GM23338 (cell line): ENCODE results near the gene ZBTB42. TPM values are rescaled to one million over a fixed set of nuclear protein-coding genes. Genes with fewer than 3 reads are reported as not detected.

Source experiments
- ATAC-seq: fragments of 200-7000 bp; cut with Tn5 transposase; 3 replicates; pipeline ENCODE4 v1.9.1; 2020
- DNase-seq: peaks from one replicate; pipeline ENCODE4 v3.0.0-alpha.2; 2015; ENCODE audit warnings: low spot score
- H2AFZ ChIP-seq: fragments of 200-600 bp; sonication (generic); 2 replicates; pipeline ENCODE4 v1.8.0; 2016; ENCODE audit warnings: antibody characterized with exemption, mild to moderate bottlenecking, moderate library complexity
- H3F3A ChIP-seq: fragments of 200-600 bp; sonication (generic); replicated peaks from 2 replicates; pipeline ENCODE4 v1.8.0; 2017; ENCODE audit warnings: antibody characterized with exemption, mixed run types, low read depth
- H3K27ac ChIP-seq: fragments of 200-600 bp; sonication (generic); 2 replicates; pipeline ENCODE4 v1.6.1; 2016; ENCODE audit warnings: low read depth
- H3K27me3 ChIP-seq: fragments of 200-600 bp; sonication (generic); 2 replicates; pipeline ENCODE4 v1.8.0; 2016; ENCODE audit warnings: mild to moderate bottlenecking, mixed run types, moderate library complexity; ENCODE audit not compliant: insufficient read depth
- H3K36me3 ChIP-seq: fragments of 200-600 bp; sonication (generic); 2 replicates; pipeline ENCODE4 v1.8.0; 2016; ENCODE audit warnings: mild to moderate bottlenecking; ENCODE audit not compliant: insufficient read depth
- H3K4me1 ChIP-seq: fragments of 200-600 bp; sonication (generic); 2 replicates; pipeline ENCODE4 v1.8.0; 2016; ENCODE audit warnings: mild to moderate bottlenecking, moderate library complexity; ENCODE audit not compliant: insufficient read depth
- H3K4me2 ChIP-seq: fragments of 200-600 bp; sonication (generic); 2 replicates; pipeline ENCODE4 v1.7.1; 2017; ENCODE audit warnings: mixed run types
- H3K4me3 ChIP-seq: fragments of 200-600 bp; sonication (generic); 2 replicates; pipeline ENCODE4 v1.6.1; 2016; ENCODE audit warnings: mixed run types
- H3K79me2 ChIP-seq: fragments of 200-600 bp; sonication (generic); replicated peaks from 2 replicates; pipeline ENCODE4 v1.8.0; 2017; ENCODE audit warnings: mild to moderate bottlenecking; ENCODE audit not compliant: insufficient read depth
- H3K9me2 ChIP-seq: fragments of 200-600 bp; sonication (generic); 2 replicates; pipeline ENCODE4 v1.8.0; 2017; ENCODE audit not compliant: insufficient read depth
- H4K20me1 ChIP-seq: fragments of 200-600 bp; sonication (generic); replicated peaks from 2 replicates; pipeline ENCODE4 v1.8.0; 2017; ENCODE audit warnings: mild to moderate bottlenecking; ENCODE audit not compliant: insufficient read depth
- H3K27ac Mint-ChIP-seq: 2 replicates; pipeline ENCODE4 v1.8.0; 2020; ENCODE audit warnings: inconsistent platforms, mild to moderate bottlenecking, moderate library complexity, mixed read lengths
- H3K27me3 Mint-ChIP-seq: 3 replicates; pipeline ENCODE4 v1.8.0; 2022; ENCODE audit warnings: low read depth, mild to moderate bottlenecking, moderate library complexity, mixed read lengths, inconsistent platforms; ENCODE audit not compliant: insufficient read depth, poor library complexity
- H3K36me3 Mint-ChIP-seq: 3 replicates; pipeline ENCODE4 v1.8.0; 2021; ENCODE audit warnings: low read depth, mild to moderate bottlenecking, inconsistent platforms, moderate library complexity, mixed read lengths
- H3K4me1 Mint-ChIP-seq: 3 replicates; pipeline ENCODE4 v1.8.0; 2020; ENCODE audit warnings: mild to moderate bottlenecking, inconsistent platforms, mixed read lengths
- H3K4me3 Mint-ChIP-seq: 3 replicates; pipeline ENCODE4 v1.8.0; 2021; ENCODE audit warnings: moderate library complexity, mild to moderate bottlenecking, inconsistent platforms, mixed read lengths
- H3K9me3 Mint-ChIP-seq: 3 replicates; pipeline ENCODE4 v1.8.0; 2020; ENCODE audit warnings: moderate library complexity, mild to moderate bottlenecking, inconsistent platforms, mixed read lengths
- CREB1 ChIP-seq: fragments of 250-450 bp; sonication (Bioruptor Pico); IDR thresholded peaks from 2 replicates; pipeline ENCODE4 v1.5.0; 2020; ENCODE audit warnings: low read depth, mild to moderate bottlenecking, moderate library complexity
- EZH2 ChIP-seq: fragments of 200-600 bp; sonication (generic); IDR thresholded peaks from one replicate; pipeline ENCODE4 v1.8.0; 2017; ENCODE audit warnings: antibody characterized with exemption, mild to moderate bottlenecking, low read depth; ENCODE audit not compliant: unreplicated experiment
- POLR2AphosphoS5 ChIP-seq: IDR thresholded peaks from 2 replicates; pipeline ENCODE4 v1.6.1; 2016; ENCODE audit warnings: antibody characterized with exemption, low read depth
- STAT1 ChIP-seq: IDR thresholded peaks from one replicate; pipeline ENCODE4 v1.6.1; 2016; ENCODE audit warnings: antibody characterized with exemption; ENCODE audit not compliant: unreplicated experiment
- ZNF331 ChIP-seq: fragments of 250-450 bp; sonication (Bioruptor Pico); IDR thresholded peaks from 2 replicates; pipeline ENCODE4 v1.5.0; 2020; ENCODE audit warnings: low read depth, mild to moderate bottlenecking, moderate library complexity
- polyA plus RNA-seq: library from polyadenylated mRNA; unstranded; fragments of >200 nt; fragmentation: Nextera tagmentation; extraction: Ambion mirVana; gene quantifications from 2 replicates; pipeline ENCODE4 v1.2.1, GENCODE V29; 2016
- total RNA-seq: library from RNA; depleted of rRNA; stranded (reverse); fragments of >200 nt; shearing (Covaris generic); gene quantifications from 2 replicates; pipeline ENCODE4 v1.2.3, GENCODE V29; 2014
- TF ChIP-seq, protein P1 (sequence below), 2 experiments: fragments of 200-600 bp in 1 of 2; sonication (generic) in 1 of 2; conservative IDR thresholded peaks; 2 replicates each; pipeline versions ENCODE4 v1.5.1 to v1.6.1; 2016 to 2017; ENCODE audit warnings: antibody characterized with exemption in 2 of 2, low read depth in 2 of 2, mild to moderate bottlenecking in 2 of 2, moderate library complexity in 1 of 2
- TF ChIP-seq, protein P2 (sequence below): IDR thresholded peaks from 2 replicates; pipeline ENCODE4 v1.6.1; 2016; ENCODE audit warnings: antibody characterized with exemption

Gene ZBTB42
- total and polyA plus RNA-seq, 2 experiments from 2014 or later = 0.70 to 4.4 TPM

DNA sequence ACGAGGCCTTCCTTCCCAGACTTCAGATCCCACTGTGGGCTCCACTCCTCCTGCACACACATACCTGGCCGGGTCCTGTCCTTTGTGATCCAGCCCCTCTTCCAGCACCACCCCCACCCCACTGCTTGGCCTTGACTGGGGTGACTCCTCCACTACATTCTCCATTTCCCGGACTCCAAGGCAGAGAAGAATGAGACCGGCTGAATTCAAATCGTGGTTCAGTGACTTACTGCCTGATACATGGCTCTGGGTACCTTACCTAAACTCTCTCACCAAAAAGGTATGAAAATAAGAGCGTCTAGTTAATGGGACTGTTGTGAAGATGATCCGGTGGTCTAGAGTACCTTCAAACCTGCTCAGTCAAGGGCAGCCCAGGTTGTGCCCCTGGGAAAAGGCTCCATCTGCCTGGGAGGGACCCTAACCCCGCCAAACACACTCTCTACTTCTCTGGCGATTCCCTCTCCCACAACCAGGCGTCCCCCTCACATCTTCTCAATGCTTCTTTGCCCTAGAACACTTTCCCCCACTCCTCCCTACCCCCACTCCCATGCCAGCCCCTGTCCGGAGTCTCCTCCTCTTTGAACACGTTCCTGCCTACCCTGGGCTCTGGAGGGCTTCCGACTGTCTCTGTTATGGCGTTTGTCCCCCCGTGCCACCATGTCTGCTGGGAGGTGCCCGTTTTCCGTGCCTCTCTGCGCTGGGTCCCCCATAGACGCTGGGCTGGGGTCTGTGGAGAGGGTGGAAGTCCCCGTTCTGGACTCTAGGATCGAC is 1.5 kb upstream of the ZBTB42 start:
- H3K4me3 Mint-ChIP-seq = peak overlapping the region; percentile 81
- Histone ChIP-seq H3K4me2 (peak overlapping the region; percentile 99), H3K36me3 (no peaks in the 10 kb centered on the region), H3F3A (peaks cover 12% of the 10 kb centered on the region; the same call in 1 of the 2 replicates), H2AFZ (peak overlapping the region; percentile 99), H4K20me1 (peaks cover under 1% of the 10 kb centered on the region; the same call in 1 of the 2 replicates), H3K27ac (no peak overlapping the region), H3K27me3 (peaks cover 63% of the 10 kb centered on the region), H3K9me2 (no peaks in the 10 kb centered on the region), H3K79me2 (no peaks in the 10 kb centered on the region), H3K4me1 (peaks cover 33% of the 10 kb centered on the region), H3K4me3 (peak overlapping the region; percentile 95)
- H3K36me3 Mint-ChIP-seq = no peaks in the 10 kb centered on the region
- peaks cover 38% of the 10 kb centered on the region for H3K4me1 Mint-ChIP-seq
- peaks cover 61% of the 10 kb centered on the region for H3K27me3 Mint-ChIP-seq
- no peaks in the 10 kb centered on the region for H3K9me3 Mint-ChIP-seq
- peak; percentile 54 for ATAC-seq
- H3K27ac Mint-ChIP-seq = 0 out of 2 replicates have a peak overlapping the region, but pooled peaks have one; percentile 8
- peak; percentile 36 for TF ChIP-seq EZH2
- TF ChIP-seq ZNF331 (CRISPR knock-in tag) = no peak
- TF ChIP-seq, protein P1, sequence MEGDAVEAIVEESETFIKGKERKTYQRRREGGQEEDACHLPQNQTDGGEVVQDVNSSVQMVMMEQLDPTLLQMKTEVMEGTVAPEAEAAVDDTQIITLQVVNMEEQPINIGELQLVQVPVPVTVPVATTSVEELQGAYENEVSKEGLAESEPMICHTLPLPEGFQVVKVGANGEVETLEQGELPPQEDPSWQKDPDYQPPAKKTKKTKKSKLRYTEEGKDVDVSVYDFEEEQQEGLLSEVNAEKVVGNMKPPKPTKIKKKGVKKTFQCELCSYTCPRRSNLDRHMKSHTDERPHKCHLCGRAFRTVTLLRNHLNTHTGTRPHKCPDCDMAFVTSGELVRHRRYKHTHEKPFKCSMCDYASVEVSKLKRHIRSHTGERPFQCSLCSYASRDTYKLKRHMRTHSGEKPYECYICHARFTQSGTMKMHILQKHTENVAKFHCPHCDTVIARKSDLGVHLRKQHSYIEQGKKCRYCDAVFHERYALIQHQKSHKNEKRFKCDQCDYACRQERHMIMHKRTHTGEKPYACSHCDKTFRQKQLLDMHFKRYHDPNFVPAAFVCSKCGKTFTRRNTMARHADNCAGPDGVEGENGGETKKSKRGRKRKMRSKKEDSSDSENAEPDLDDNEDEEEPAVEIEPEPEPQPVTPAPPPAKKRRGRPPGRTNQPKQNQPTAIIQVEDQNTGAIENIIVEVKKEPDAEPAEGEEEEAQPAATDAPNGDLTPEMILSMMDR (conservative IDR thresholded peaks at IDR 0.05; ENCODE audit: low read depth in 2 of 2) = peak; percentile 37 to 45
- DNase-seq = peak; percentile 86

DNA sequence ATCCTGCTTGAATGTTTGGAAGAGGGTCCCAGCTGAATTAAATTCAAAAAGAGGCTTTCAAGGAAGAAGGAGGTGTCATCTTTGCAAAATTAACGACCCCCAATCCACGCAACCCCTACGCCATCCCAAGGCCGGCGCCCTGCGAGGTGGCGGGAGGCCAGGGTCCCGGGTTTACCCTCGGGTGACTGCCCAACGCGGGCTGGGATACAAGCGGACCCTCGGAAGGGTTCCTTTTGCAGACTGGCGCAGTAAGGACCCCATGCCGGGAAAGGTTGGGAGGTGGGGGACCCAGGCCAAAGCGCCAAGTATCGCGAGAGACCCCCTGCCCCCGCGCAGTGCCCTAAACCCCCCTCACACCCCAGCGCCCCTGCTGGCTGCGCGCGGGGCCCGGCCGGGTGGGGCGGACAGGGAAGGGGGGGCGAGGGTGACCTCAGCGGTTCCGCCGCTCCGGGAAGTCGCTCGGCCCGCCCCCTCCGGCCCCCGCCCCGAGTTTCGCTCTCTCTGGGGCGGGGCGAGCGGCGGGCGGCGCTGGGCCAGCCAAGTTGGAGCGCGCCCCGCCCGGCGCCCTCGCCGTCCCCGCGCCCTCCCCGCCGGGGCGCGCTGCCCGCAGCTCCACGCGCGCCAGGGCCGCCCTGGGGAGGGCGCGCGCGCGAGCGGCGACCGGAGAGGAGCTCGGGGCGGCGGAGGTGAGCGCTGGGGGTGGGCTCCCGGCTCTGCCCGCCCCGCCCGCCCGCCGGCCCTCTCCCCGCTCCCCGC is 708 bp upstream of the ZBTB42 start:
- Histone ChIP-seq H3K79me2 (no peaks in the 10 kb centered on the region), H3K4me1 (peaks cover 30% of the 10 kb centered on the region), H3K27me3 (peaks cover 63% of the 10 kb centered on the region), H3K9me2 (no peaks in the 10 kb centered on the region), H3K27ac (no peak overlapping the region), H3K4me2 (peak overlapping the region; percentile 99), H3K36me3 (no peaks in the 10 kb centered on the region), H3F3A (peaks cover 12% of the 10 kb centered on the region; the same call in 1 of the 2 replicates), H3K4me3 (peak overlapping the region; percentile 95), H4K20me1 (no peaks in the 10 kb centered on the region), H2AFZ (peak overlapping the region; percentile 99)
- peak overlapping the region; percentile 81 for H3K4me3 Mint-ChIP-seq
- ATAC-seq = peak; percentile 23
- no peaks in the 10 kb centered on the region for H3K9me3 Mint-ChIP-seq
- peaks cover 59% of the 10 kb centered on the region for H3K27me3 Mint-ChIP-seq
- H3K4me1 Mint-ChIP-seq = peaks cover 36% of the 10 kb centered on the region
- peak; percentile 85 for DNase-seq
- 0 out of 2 replicates have a peak overlapping the region, but pooled peaks have one; percentile 8 for H3K27ac Mint-ChIP-seq
- no peaks in the 10 kb centered on the region for H3K36me3 Mint-ChIP-seq
- TF ChIP-seq, protein P1 (conservative IDR thresholded peaks at IDR 0.05; ENCODE audit: low read depth in 2 of 2) = 0 out of 4 replicates have a peak, but pooled peaks of 1 of the 2 experiments have one; percentile 16
- TF ChIP-seq STAT1 = no peak
- TF ChIP-seq, protein P2, sequence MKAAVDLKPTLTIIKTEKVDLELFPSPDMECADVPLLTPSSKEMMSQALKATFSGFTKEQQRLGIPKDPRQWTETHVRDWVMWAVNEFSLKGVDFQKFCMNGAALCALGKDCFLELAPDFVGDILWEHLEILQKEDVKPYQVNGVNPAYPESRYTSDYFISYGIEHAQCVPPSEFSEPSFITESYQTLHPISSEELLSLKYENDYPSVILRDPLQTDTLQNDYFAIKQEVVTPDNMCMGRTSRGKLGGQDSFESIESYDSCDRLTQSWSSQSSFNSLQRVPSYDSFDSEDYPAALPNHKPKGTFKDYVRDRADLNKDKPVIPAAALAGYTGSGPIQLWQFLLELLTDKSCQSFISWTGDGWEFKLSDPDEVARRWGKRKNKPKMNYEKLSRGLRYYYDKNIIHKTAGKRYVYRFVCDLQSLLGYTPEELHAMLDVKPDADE = no peak
- TF ChIP-seq CREB1 (CRISPR knock-in tag) = peak; percentile 14; the same call in 1 of the 2 replicates
- peak; percentile 16; the same call in 1 of the 2 replicates for TF ChIP-seq POLR2AphosphoS5
